Omental fat pad (tissue), 4 donors: ENCODE data around the gene IGFL1. TPM values are rescaled to one million over a fixed set of nuclear protein-coding genes. Genes with fewer than 3 reads are reported as not detected.
"Not testable (repeated sequence)": the region's sequence is repeated elsewhere in the genome, so short reads cannot be mapped to it uniquely, and the experiment has no call there.

Experiments used
- ATAC-seq: fragments of 150-250 bp; one replicate; pipeline ENCODE4 v1.9.1; 2016; ENCODE audit warnings: mild to moderate bottlenecking, moderate library complexity; ENCODE audit not compliant: low FRiP score
- DNase-seq: peaks from one replicate; pipeline ENCODE4 v3.0.0-alpha.2; 2019; ENCODE audit warnings: low spot score
- CTCF ChIP-seq, 3 donors: fragments of 450-650 bp; IDR thresholded peaks; one replicate each; pipeline ENCODE4 v1.5.1; 2016 to 2017; ENCODE audit warnings: antibody characterized with exemption in 3 of 3, mild to moderate bottlenecking in 3 of 3, moderate library complexity in 2 of 3
- total RNA-seq, 4 donors: library from RNA; depleted of rRNA; stranded (reverse); fragments of >200 nt; gene quantifications; one replicate each; pipeline ENCODE4 v1.1.0, GENCODE V29; 2016

Gene IGFL1
- total RNA-seq, 4 donors from 2014 or later: not detected

DNA sequence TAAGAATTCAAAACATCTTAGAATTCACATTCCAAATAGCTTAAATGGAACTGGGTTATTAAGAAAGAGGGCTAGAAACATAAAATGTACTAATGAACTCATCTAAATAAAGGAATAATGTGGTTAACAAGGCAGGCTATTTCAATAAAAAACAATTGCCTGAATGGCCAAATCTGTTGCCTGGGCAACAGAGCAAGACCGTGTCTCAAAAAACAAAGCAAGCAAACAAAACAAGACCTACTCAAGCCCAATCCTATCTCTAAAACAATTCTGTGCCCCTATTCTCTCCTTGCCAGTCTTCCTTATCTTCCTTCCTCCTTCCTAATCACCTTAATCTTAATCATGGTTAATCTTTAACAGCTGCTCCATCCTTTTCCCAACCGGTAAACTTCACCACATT, 12.1 kb downstream of the IGFL1 start:
- ATAC-seq: no peak
- DNase-seq: no peak
- no peak for TF ChIP-seq CTCF (IDR thresholded peaks at IDR 0.05)

DNA sequence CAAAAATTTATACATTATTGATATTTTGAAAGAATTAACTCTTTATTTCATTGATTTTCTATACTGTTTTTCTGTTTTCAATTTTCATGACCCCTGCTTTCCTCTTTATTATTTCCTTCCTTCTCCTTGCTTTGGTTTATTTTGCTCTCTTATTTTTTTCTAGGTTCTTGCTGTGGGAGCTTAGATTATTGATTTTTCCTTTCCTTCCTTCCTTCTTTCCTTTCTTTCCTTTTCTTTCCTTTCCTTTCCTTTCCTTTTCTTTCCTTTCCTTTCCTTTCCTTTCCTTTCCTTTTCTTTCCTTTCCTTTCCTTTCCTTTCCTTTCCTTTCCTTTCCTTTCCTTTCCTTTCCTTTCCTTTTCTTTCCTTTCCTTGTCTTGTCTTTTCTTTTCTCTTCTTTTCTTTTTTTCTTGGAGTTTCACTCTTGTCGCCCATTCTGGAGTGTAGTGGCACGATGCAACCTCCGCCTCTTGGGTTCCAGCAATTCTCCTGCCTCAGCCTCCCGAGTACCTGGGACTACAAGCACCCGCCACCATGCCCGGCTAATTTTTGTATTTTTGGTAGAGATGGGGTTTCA, 13.6 kb downstream of the IGFL1 start:
- ATAC-seq, DNase-seq: not testable (repeated sequence)

DNA sequence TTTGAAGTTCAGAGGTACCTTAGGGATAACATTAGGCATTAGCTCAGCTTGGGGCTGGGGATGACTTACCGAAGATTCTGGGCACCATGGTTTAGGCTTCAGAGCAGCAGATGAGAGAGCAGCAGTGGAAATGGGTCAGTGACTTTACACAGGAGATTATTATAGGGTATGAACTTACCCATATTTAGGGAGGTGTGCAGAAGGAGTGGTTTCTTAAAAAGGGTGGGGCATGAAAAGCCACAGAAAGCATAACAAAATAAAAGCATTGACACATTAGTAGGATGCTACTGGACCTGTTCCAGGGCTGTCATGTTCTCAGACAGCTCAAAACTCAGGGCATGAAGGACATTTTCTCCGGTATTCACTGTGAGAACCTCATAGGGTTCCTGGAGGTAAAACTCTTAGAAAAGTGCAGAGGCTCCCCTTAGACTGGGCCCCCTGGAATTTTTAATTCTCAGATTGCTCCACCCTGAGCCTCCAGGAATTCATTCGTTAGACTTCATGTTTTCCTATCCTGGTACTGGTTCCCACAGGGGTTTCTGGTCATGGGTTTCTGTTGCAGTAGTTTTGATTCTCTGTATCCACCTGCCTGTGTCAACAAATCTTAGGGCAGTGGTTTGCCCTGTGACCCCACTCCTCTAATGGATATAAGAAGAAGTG, 20.7 kb downstream of the IGFL1 start:
- ATAC-seq: peak; percentile 19
- no peak for DNase-seq
- no peak for TF ChIP-seq CTCF (IDR thresholded peaks at IDR 0.05)

- ATAC-seq (no peak), DNase-seq (no peak)
- TF ChIP-seq CTCF (IDR thresholded peaks at IDR 0.05): no peak
These were observed 21.9 kb downstream of the IGFL1 start for GRCh38 chr19:46251416-46251815.

- ATAC-seq (no peak), DNase-seq (no peak)
- no peak for TF ChIP-seq CTCF (IDR thresholded peaks at IDR 0.05)
These were observed 25.2 kb downstream of the IGFL1 start for GRCh38 chr19:46254776-46255175.

- DNase-seq (no peak), ATAC-seq (no peak)
These were observed 27.3 kb downstream of the IGFL1 start for GRCh38 chr19:46256855-46257254.

GRCh38 chr19:46261501-46261900, 32.0 kb downstream of the IGFL1 start:
- not testable (repeated sequence) for DNase-seq, ATAC-seq

More at GRCh38 chr19:46256855-46257254, 27.3 kb downstream of the IGFL1 start:
- no peak for TF ChIP-seq CTCF (IDR thresholded peaks at IDR 0.05)

DNA sequence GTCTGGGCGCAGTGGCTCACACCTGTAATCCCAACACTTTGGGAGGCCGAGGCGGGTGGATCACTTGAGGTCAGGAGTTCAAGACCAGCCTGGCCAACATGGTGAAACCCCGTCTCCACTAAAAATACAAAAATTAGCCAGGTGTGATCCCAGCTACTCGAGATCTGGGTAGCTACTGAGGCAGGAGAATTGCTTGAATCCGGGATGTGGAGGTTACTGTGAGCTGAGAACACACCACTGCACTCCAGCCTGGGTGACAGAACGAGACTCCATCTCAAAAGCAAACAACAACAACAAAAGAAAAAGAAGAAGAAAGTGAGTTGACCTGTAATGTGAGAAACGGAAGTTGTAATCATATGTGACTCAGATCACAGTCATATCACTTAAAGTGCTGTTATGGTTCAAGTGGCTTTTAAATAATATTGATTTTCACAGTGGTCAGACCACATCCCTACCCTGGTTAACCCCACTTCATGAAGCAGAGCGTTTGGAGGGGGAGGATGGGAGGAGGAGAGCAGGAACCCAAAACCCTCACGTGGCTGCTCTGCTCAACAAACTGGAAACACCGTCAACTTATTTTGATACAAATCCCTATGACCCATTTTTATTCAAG, 33.2 kb downstream of the IGFL1 start:
- not testable (repeated sequence) for ATAC-seq

GRCh38 chr19:46264801-46265200, 35.3 kb downstream of the IGFL1 start:
- not testable (repeated sequence) for ATAC-seq, DNase-seq

More for the DNA sequence above, 33.2 kb downstream of the IGFL1 start:
- not testable (repeated sequence) for DNase-seq
